ENCODE measurements around the gene HLA-DMB. TPM values are rescaled to one million over a fixed set of nuclear protein-coding genes. Genes with fewer than 3 reads are reported as not detected.
"Not testable (repeated sequence)": the region's sequence is repeated elsewhere in the genome, so short reads cannot be mapped to it uniquely, and the experiment has no call there.

Gene HLA-DMB
- total RNA-seq, 1 experiment from 2014 or later: 35.9 TPM

- no peak for DNase-seq
- Mint-ChIP-seq H3K27me3 (ENCODE audit: unreplicated experiment) (no peaks in the 10 kb centered on the region), H3K4me3 (ENCODE audit: low read depth, unreplicated experiment) (no peak overlapping the region), H3K9me3 (ENCODE audit: low read depth, unreplicated experiment) (peaks cover 2% of the 10 kb centered on the region), H3K27ac (ENCODE audit: unreplicated experiment) (no peak overlapping the region), H3K4me1 (ENCODE audit: low read depth, unreplicated experiment) (peaks cover 34% of the 10 kb centered on the region), H3K36me3 (ENCODE audit: insufficient read depth, unreplicated experiment) (peaks cover 17% of the 10 kb centered on the region)
- intact Hi-C loops (cut with micrococcal nuclease; ENCODE audit: unreplicated experiment): no loop called here
- BruUV-seq (replicated peaks): no TSS peak
- TF ChIP-seq CTCF (IDR thresholded peaks at IDR 0.05; ENCODE audit: unreplicated experiment): no peak
- CTCF ChIA-PET: no interaction called here
Measured at GRCh38 chr6:32945108-32945760, 4.4 kb upstream of the HLA-DMB start.

- H3K27ac Mint-ChIP-seq (ENCODE audit: unreplicated experiment): no peak overlapping the region
- peaks cover 28% of the 10 kb centered on the region for H3K4me1 Mint-ChIP-seq (ENCODE audit: low read depth, unreplicated experiment)
- TF ChIP-seq CTCF (IDR thresholded peaks at IDR 0.05; ENCODE audit: unreplicated experiment): no peak
- CTCF ChIA-PET: interaction anchor here (0.7 to 4.2 kb wide), 2 partner anchors 8 to 40 kb away, joined by 3 to 27 read pairs; no protein-coding TSS in a partner anchor
- no peak for DNase-seq
- peaks cover 2% of the 10 kb centered on the region for H3K9me3 Mint-ChIP-seq (ENCODE audit: low read depth, unreplicated experiment)
- no peaks in the 10 kb centered on the region for H3K27me3 Mint-ChIP-seq (ENCODE audit: unreplicated experiment)
- intact Hi-C loops (cut with micrococcal nuclease; ENCODE audit: unreplicated experiment): no loop called here
- peaks cover 12% of the 10 kb centered on the region for H3K36me3 Mint-ChIP-seq (ENCODE audit: insufficient read depth, unreplicated experiment)
- no peak overlapping the region for H3K4me3 Mint-ChIP-seq (ENCODE audit: low read depth, unreplicated experiment)
- BruUV-seq (replicated peaks): no TSS peak
Measured at GRCh38 chr6:32943864-32944649, 3.2 kb upstream of the HLA-DMB start.

GRCh38 chr6:32942555-32943123 is 1.8 kb upstream of the HLA-DMB start:
- CTCF ChIA-PET: interaction anchor here (1.1 to 4.2 kb wide), 2 partner anchors 9 to 42 kb away, joined by 3 to 27 read pairs; no protein-coding TSS in a partner anchor
- Mint-ChIP-seq H3K4me1 (ENCODE audit: low read depth, unreplicated experiment) (peaks cover 28% of the 10 kb centered on the region), H3K36me3 (ENCODE audit: insufficient read depth, unreplicated experiment) (peaks cover 11% of the 10 kb centered on the region)
- intact Hi-C loops (cut with micrococcal nuclease; ENCODE audit: unreplicated experiment); H3K4me3 Mint-ChIP-seq (ENCODE audit: low read depth, unreplicated experiment); DNase-seq; H3K27ac Mint-ChIP-seq (ENCODE audit: unreplicated experiment); H3K27me3 Mint-ChIP-seq (ENCODE audit: unreplicated experiment); BruUV-seq (replicated peaks); H3K9me3 Mint-ChIP-seq (ENCODE audit: low read depth, unreplicated experiment): not testable (repeated sequence)

GRCh38 chr6:32941214-32941768 is 463 bp upstream of the HLA-DMB start:
- H3K4me1 Mint-ChIP-seq (ENCODE audit: low read depth, unreplicated experiment): peaks cover 28% of the 10 kb centered on the region

More at GRCh38 chr6:32941214-32941768, 463 bp upstream of the HLA-DMB start:
- Mint-ChIP-seq H3K4me3 (ENCODE audit: low read depth, unreplicated experiment) (peak overlapping the region; percentile 71), H3K9me3 (ENCODE audit: low read depth, unreplicated experiment) (peaks cover 2% of the 10 kb centered on the region), H3K36me3 (ENCODE audit: insufficient read depth, unreplicated experiment) (peaks cover 11% of the 10 kb centered on the region), H3K27me3 (ENCODE audit: unreplicated experiment) (no peaks in the 10 kb centered on the region), H3K27ac (ENCODE audit: unreplicated experiment) (peak overlapping the region; percentile 36)
- intact Hi-C loops (cut with micrococcal nuclease; ENCODE audit: unreplicated experiment): no loop called here
- CTCF ChIA-PET: interaction anchor here (0.6 to 4.2 kb wide), 7 partner anchors 8 to 1498 kb away, joined by 3 to 27 read pairs (median 8); partner anchors contain the start of gene HLA-DMA
- TF ChIP-seq CTCF (IDR thresholded peaks at IDR 0.05; ENCODE audit: unreplicated experiment): no peak
- BruUV-seq (replicated peaks): no TSS peak
- no peak for DNase-seq

All from Calu3 (cell line).